ENCODE data around the gene SUN1. TPM values are rescaled to one million over a fixed set of nuclear protein-coding genes. Genes with fewer than 3 reads are reported as not detected.

Gene SUN1
- total and polyA plus RNA-seq, 2 of the 8 experiments (the other 6 are each of a cell fraction or from before 2014, with no cell fraction given) = 108 to 158 TPM

GRCh38 chr7:820341-820740 is 11.9 kb upstream of the SUN1 start (continued):
- TF ChIP-seq CHD7 (IDR thresholded peaks at IDR 0.05; ENCODE audit: insufficient replicate concordance, low read length) (no peak), CBX8 (IDR thresholded peaks at IDR 0.05; ENCODE audit: borderline replicate concordance, low read depth, low read length) (no peak), POU5F1 (IDR thresholded peaks at IDR 0.05; ENCODE audit: low read depth, low read length) (no peak), SRF (IDR thresholded peaks at IDR 0.05; ENCODE audit: low read depth, low read length) (no peak), TAF1 (IDR thresholded peaks at IDR 0.05; ENCODE audit: low read depth, low read length) (no peak), NANOG (IDR thresholded peaks at IDR 0.05; ENCODE audit: insufficient read depth, low read depth, low read length, poor library complexity, severe bottlenecking) (no peak), RNF2 (IDR thresholded peaks at IDR 0.05; ENCODE audit: borderline replicate concordance, low read depth, low read length, missing control alignments, poor library complexity, severe bottlenecking) (no peak), SUZ12 (IDR thresholded peaks at IDR 0.05; ENCODE audit: low read length) (no peak), ASH2L (IDR thresholded peaks at IDR 0.05; ENCODE audit: low read length) (no peak), CHD2 (IDR thresholded peaks at IDR 0.05; ENCODE audit: low read length) (no peak), RXRA (IDR thresholded peaks at IDR 0.05; ENCODE audit: insufficient read depth, low read depth, low read length) (no peak), EZH2 (IDR thresholded peaks at IDR 0.05; ENCODE audit: low read depth, low read length, severe bottlenecking) (no peak)
